Brain microvascular endothelial cell (primary cell): ENCODE data around the gene PPP2R3B.

Source experiments
- DNase-seq: peaks from one replicate; pipeline ENCODE4 v3.0.0-alpha.2; 2020
- H3K27ac ChIP-seq: fragments of 250-450 bp; sonication (Bioruptor Pico); 2 replicates; pipeline ENCODE4 v1.5.1; 2020; ENCODE audit warnings: mild to moderate bottlenecking, moderate library complexity
- H3K27me3 ChIP-seq: fragments of 250-450 bp; sonication (Bioruptor Pico); replicated peaks from 2 replicates; pipeline ENCODE4 v1.5.1; 2020; ENCODE audit warnings: mild to moderate bottlenecking
- H3K36me3 ChIP-seq: fragments of 250-450 bp; sonication (Bioruptor Pico); replicated peaks from 2 replicates; pipeline ENCODE4 v1.5.1; 2020; ENCODE audit warnings: mild to moderate bottlenecking
- H3K4me3 ChIP-seq: 2 replicates; pipeline ENCODE4 v1.5.1; 2011; ENCODE audit warnings: low read depth, mild to moderate bottlenecking, control low read depth, low read length, moderate library complexity
- CTCF ChIP-seq: IDR thresholded peaks from 2 replicates; pipeline ENCODE4 v1.5.1; 2011; ENCODE audit warnings: low read depth, mild to moderate bottlenecking, moderate library complexity, low read length, control low read depth, inconsistent platforms; ENCODE audit errors: missing control alignments
- in situ Hi-C: cut with HindIII; loops from 2 replicates; pipeline ENCODE4 v1.10.0; 2017; ENCODE audit warnings: low sequenced_read_pairs, low pct_ligation_motif_present

PPP2R3B gene

GRCh38 chrX:346034-346813, 40.5 kb downstream of the PPP2R3B start:
- DNase-seq, result no peak
- no peak overlapping the region for H3K27ac ChIP-seq
- H3K36me3 ChIP-seq, result no peaks in the 10 kb centered on the region
- no peaks in the 10 kb centered on the region for H3K27me3 ChIP-seq
- TF ChIP-seq CTCF, result no peak
- H3K4me3 ChIP-seq, result no peak overlapping the region
- in situ Hi-C loops, result no loop called here

- Histone ChIP-seq H3K4me3 (no peak overlapping the region), H3K27me3 (no peaks in the 10 kb centered on the region), H3K36me3 (no peaks in the 10 kb centered on the region), H3K27ac (no peak overlapping the region)
- in situ Hi-C loops, result no loop called here
- DNase-seq, result no peak
- no peak for TF ChIP-seq CTCF
Observed at GRCh38 chrX:345020-345925, 41.4 kb downstream of the PPP2R3B start.

- Histone ChIP-seq H3K27ac (no peak overlapping the region), H3K36me3 (no peaks in the 10 kb centered on the region), H3K27me3 (no peaks in the 10 kb centered on the region), H3K4me3 (no peak overlapping the region)
- no peak for DNase-seq
- in situ Hi-C loops, result no loop called here
- no peak for TF ChIP-seq CTCF
Observed at GRCh38 chrX:344371-344901, 42.3 kb downstream of the PPP2R3B start.

- DNase-seq, result no peak
- no peaks in the 10 kb centered on the region for H3K36me3 ChIP-seq
- in situ Hi-C loops, result no loop called here
Observed at GRCh38 chrX:341541-342101, 45.1 kb downstream of the PPP2R3B start.

More at GRCh38 chrX:341541-342101, 45.1 kb downstream of the PPP2R3B start:
- Histone ChIP-seq H3K27me3 (no peaks in the 10 kb centered on the region), H3K4me3 (no peak overlapping the region), H3K27ac (no peak overlapping the region)
- no peak for TF ChIP-seq CTCF
